DND-41 (cell line): ENCODE measurements around the gene MMRN2.

Source experiments
- ATAC-seq: fragments of 200-7000 bp; cut with Tn5 transposase; 3 replicates; pipeline ENCODE4 v1.9.1; 2021; ENCODE audit warnings: low read depth; ENCODE audit not compliant: insufficient read depth
- DNase-seq: peaks from one replicate; pipeline ENCODE4 v3.0.0-alpha.2; 2020
- H2AFZ ChIP-seq: 2 replicates; pipeline ENCODE4 v1.6.0; 2012; ENCODE audit warnings: low read depth, low read length
- H3K27ac ChIP-seq: 2 replicates; pipeline ENCODE4 v1.5.1; 2012; ENCODE audit warnings: low read length, inconsistent platforms
- H3K27me3 ChIP-seq: fragments of 200-600 bp; sonication (generic); 2 replicates; pipeline ENCODE4 v1.6.0; 2012; ENCODE audit warnings: low read length, mild to moderate bottlenecking, inconsistent platforms; ENCODE audit not compliant: insufficient read depth, poor library complexity
- H3K36me3 ChIP-seq: 2 replicates; pipeline ENCODE4 v1.5.1; 2012; ENCODE audit warnings: low read length, inconsistent platforms; ENCODE audit not compliant: insufficient read depth
- H3K4me1 ChIP-seq: 2 replicates; pipeline ENCODE4 v1.5.1; 2012; ENCODE audit warnings: mild to moderate bottlenecking, low read length; ENCODE audit not compliant: insufficient read depth
- H3K4me2 ChIP-seq: 2 replicates; pipeline ENCODE4 v1.6.0; 2012; ENCODE audit warnings: mild to moderate bottlenecking, moderate library complexity, low read length, inconsistent platforms; ENCODE audit not compliant: insufficient read depth
- H3K4me3 ChIP-seq, 2 experiments: fragments of 200-600 bp in 1 of 2; shearing (Covaris generic) in 1 of 2; 2 replicates each; pipeline ENCODE4 v1.5.1; 2012 to 2016; ENCODE audit warnings: inconsistent platforms in 2 of 2, low read length in 2 of 2, mild to moderate bottlenecking in 2 of 2, low read depth in 1 of 2, moderate library complexity in 1 of 2
- H3K79me2 ChIP-seq: 2 replicates; pipeline ENCODE4 v1.6.0; 2012; ENCODE audit warnings: low read length, inconsistent platforms; ENCODE audit not compliant: insufficient read depth
- H3K9ac ChIP-seq: 2 replicates; pipeline ENCODE4 v1.6.0; 2012; ENCODE audit warnings: low read depth, mild to moderate bottlenecking, inconsistent platforms, low read length, moderate library complexity
- H3K9me3 ChIP-seq: 2 replicates; pipeline ENCODE4 v1.5.1; 2012; ENCODE audit warnings: low read length, moderate library complexity, mild to moderate bottlenecking, inconsistent platforms; ENCODE audit not compliant: insufficient read depth, severe bottlenecking
- H4K20me1 ChIP-seq: 2 replicates; pipeline ENCODE4 v1.6.0; 2012; ENCODE audit warnings: low read length; ENCODE audit not compliant: insufficient read depth
- CTCF ChIP-seq: IDR thresholded peaks from 2 replicates; pipeline ENCODE4 v1.5.1; 2012; ENCODE audit warnings: borderline replicate concordance, low read length, moderate library complexity, mild to moderate bottlenecking; ENCODE audit not compliant: poor library complexity, severe bottlenecking; ENCODE audit errors: extremely low read depth
- EZH2 ChIP-seq: IDR thresholded peaks from 3 replicates; pipeline ENCODE4 v1.6.1; 2012; ENCODE audit warnings: borderline replicate concordance, low read depth, mild to moderate bottlenecking, moderate library complexity, low read length, inconsistent platforms; ENCODE audit not compliant: severe bottlenecking

The MMRN2 gene

GRCh38 chr10:86976362-86977056 lies 19.1 kb upstream of the MMRN2 start:
- no peak for DNase-seq
- peaks cover 5% of the 10 kb centered on the region for H3K27me3 ChIP-seq
- no peak for TF ChIP-seq EZH2
- TF ChIP-seq CTCF, result no peak
- H3K4me3 ChIP-seq, result no peak overlapping the region
- H3K9ac ChIP-seq, result no peak overlapping the region
- H3K36me3 ChIP-seq, result no peaks in the 10 kb centered on the region
- no peak overlapping the region for H3K27ac ChIP-seq
- H3K4me2 ChIP-seq, result no peak overlapping the region
- H3K4me1 ChIP-seq, result no peaks in the 10 kb centered on the region
- no peak overlapping the region for H2AFZ ChIP-seq
- ATAC-seq, result no peak
- no peaks in the 10 kb centered on the region for H3K79me2 ChIP-seq
- H3K9me3 ChIP-seq, result no peaks in the 10 kb centered on the region
- no peaks in the 10 kb centered on the region for H4K20me1 ChIP-seq

- no peaks in the 10 kb centered on the region for H4K20me1 ChIP-seq
- TF ChIP-seq CTCF (no peak), EZH2 (no peak)
- H3K79me2 ChIP-seq, result no peaks in the 10 kb centered on the region
- H3K36me3 ChIP-seq, result no peaks in the 10 kb centered on the region
- H3K27ac ChIP-seq, result no peak overlapping the region
- no peaks in the 10 kb centered on the region for H3K4me1 ChIP-seq
- no peak overlapping the region for H3K4me3 ChIP-seq
- no peak overlapping the region for H3K4me2 ChIP-seq
- H3K9ac ChIP-seq, result no peak overlapping the region
- H3K27me3 ChIP-seq, result no peaks in the 10 kb centered on the region
- no peaks in the 10 kb centered on the region for H3K9me3 ChIP-seq
- no peak overlapping the region for H2AFZ ChIP-seq
- DNase-seq (no peak), ATAC-seq (no peak)
Measured at GRCh38 chr10:86974484-86974883, 17.1 kb upstream of the MMRN2 start.

- no peak for TF ChIP-seq CTCF
- no peak for TF ChIP-seq EZH2
- Histone ChIP-seq H3K4me1 (no peaks in the 10 kb centered on the region), H3K9me3 (no peaks in the 10 kb centered on the region), H3K79me2 (no peaks in the 10 kb centered on the region), H3K9ac (no peak overlapping the region), H3K36me3 (no peaks in the 10 kb centered on the region), H3K4me2 (no peak overlapping the region), H3K27ac (no peak overlapping the region), H3K27me3 (no peaks in the 10 kb centered on the region), H3K4me3 (no peak overlapping the region), H4K20me1 (no peaks in the 10 kb centered on the region), H2AFZ (no peak overlapping the region)
- ATAC-seq (no peak), DNase-seq (no peak)
Measured at GRCh38 chr10:86972613-86973380, 15.4 kb upstream of the MMRN2 start.
